Measurements from ENCODE around the gene DPP10.

GRCh38 chr2:114709936-114710850, 267.8 kb downstream of the DPP10 start:
- no peak for TF ChIP-seq CTCF (IDR thresholded peaks at IDR 0.05)
- TF ChIP-seq ZFX (IDR thresholded peaks at IDR 0.05; ENCODE audit: borderline replicate concordance) = no peak

Data from 22Rv1 (cell line).